PC-3 (cell line): ENCODE results near the gene RMDN2. TPM values are rescaled to one million over a fixed set of nuclear protein-coding genes. Genes with fewer than 3 reads are reported as not detected.

Experiments used
- ATAC-seq: fragments of 200-7000 bp; cut with Tn5 transposase; 2 replicates; pipeline ENCODE4 v1.9.1; 2020; ENCODE audit warnings: mild to moderate bottlenecking, moderate library complexity
- Bru-seq: library from RNA; stranded (reverse); fragments of 400-500 nt; gene quantifications from one replicate; lab custom pipeline; 2021; lab: Mats Ljungman, UMichigan
- BruChase-seq, 2 experiments: library from RNA; stranded (reverse); fragments of 400-500 nt; gene quantifications; one replicate each; lab custom pipeline; 2021; lab: Mats Ljungman, UMichigan
- BruUV-seq: library from RNA; stranded (reverse); fragments of 400-500 nt; replicated peaks from 2 replicates; lab custom pipeline; 2021; lab: Mats Ljungman, UMichigan
- CTCF ChIA-PET: fragments of 300-600 bp; sonication (Branson Sonifier 250); formaldehyde crosslinking; loops from one replicate; lab custom pipeline; 2022; ENCODE audit warnings: antibody characterized with exemption; lab: Charles Lee
- POLR2A ChIA-PET: fragments of 300-600 bp; sonication (Branson Sonifier 250); formaldehyde crosslinking; loops from one replicate; lab custom pipeline; 2022; ENCODE audit warnings: antibody characterized with exemption; ENCODE audit not compliant: unreplicated experiment; lab: Charles Lee
- DNase-seq: peaks from one replicate; pipeline ENCODE4 v3.0.0-alpha.2; 2015
- H2AFZ ChIP-seq: fragments of 300-600 bp; sonication (generic); 2 replicates; pipeline ENCODE4 v1.6.0; 2016; ENCODE audit warnings: antibody characterized with exemption, low read length
- H3F3A ChIP-seq: fragments of 300-600 bp; sonication (generic); one replicate; pipeline ENCODE4 v1.6.0; 2017; ENCODE audit warnings: antibody characterized with exemption, low read length, control low read depth, mild to moderate bottlenecking; ENCODE audit not compliant: unreplicated experiment
- H3K27ac ChIP-seq: fragments of 300-600 bp; sonication (generic); 2 replicates; pipeline ENCODE4 v1.5.1; 2016; ENCODE audit warnings: mild to moderate bottlenecking, low read length
- H3K27me3 ChIP-seq: fragments of 300-600 bp; sonication (generic); 2 replicates; pipeline ENCODE4 v1.6.1; 2016; ENCODE audit warnings: low read length, mixed read lengths
- H3K36me3 ChIP-seq: fragments of 300-600 bp; sonication (generic); 2 replicates; pipeline ENCODE4 v1.6.1; 2016; ENCODE audit warnings: low read depth, mixed run types, low read length, mixed read lengths
- H3K4me1 ChIP-seq: fragments of 300-600 bp; sonication (generic); 2 replicates; pipeline ENCODE4 v1.5.1; 2016; ENCODE audit warnings: low read length; ENCODE audit not compliant: insufficient read depth
- H3K4me2 ChIP-seq: fragments of 300-600 bp; sonication (generic); 2 replicates; pipeline ENCODE4 v1.6.0; 2016; ENCODE audit warnings: low read length
- H3K4me3 ChIP-seq: fragments of 300-600 bp; sonication (generic); 2 replicates; pipeline ENCODE4 v1.5.1; 2016; ENCODE audit warnings: mild to moderate bottlenecking, low read length, mixed read lengths
- H3K79me2 ChIP-seq: fragments of 300-600 bp; sonication (generic); 2 replicates; pipeline ENCODE4 v1.6.1; 2017; ENCODE audit warnings: low read length, mixed read lengths
- H3K9ac ChIP-seq: fragments of 300-600 bp; sonication (generic); 2 replicates; pipeline ENCODE4 v1.6.0; 2016; ENCODE audit warnings: mild to moderate bottlenecking, low read length
- H3K9me2 ChIP-seq: fragments of 300-600 bp; sonication (generic); replicated peaks from 2 replicates; pipeline ENCODE4 v1.6.1; 2016; ENCODE audit warnings: mixed run types, low read length, mixed read lengths
- H3K9me3 ChIP-seq: fragments of 300-600 bp; sonication (generic); 2 replicates; pipeline ENCODE4 v1.6.1; 2016; ENCODE audit warnings: low read length, mixed read lengths
- H4K20me1 ChIP-seq: fragments of 300-600 bp; sonication (generic); 2 replicates; pipeline ENCODE4 v1.6.1; 2016; ENCODE audit warnings: low read length, mixed read lengths
- EZH2 ChIP-seq: fragments of 300-600 bp; sonication (generic); IDR thresholded peaks from one replicate; pipeline ENCODE4 v1.6.1; 2017; ENCODE audit warnings: antibody characterized with exemption, mild to moderate bottlenecking, low read length; ENCODE audit not compliant: unreplicated experiment
- EZH2phosphoT487 ChIP-seq: fragments of 300-600 bp; sonication (generic); IDR thresholded peaks from 2 replicates; pipeline ENCODE4 v1.6.1; 2018; ENCODE audit warnings: mild to moderate bottlenecking, antibody characterized with exemption, low read length, borderline replicate concordance
- intact Hi-C: fragments of 100-400 bp; cut with micrococcal nuclease; formaldehyde crosslinking; loops from 2 replicates; pipeline ENCODE4 v1.9.0; 2023
- long read RNA-seq: library from polyadenylated mRNA; unstranded; transcript quantifications from one replicate; pipeline ENCODE4 v2.0.0, GENCODE V29; 2021; ENCODE audit not compliant: unreplicated experiment
- total RNA-seq: library from RNA; depleted of rRNA; stranded (reverse); fragments of >200 nt; gene quantifications from 2 replicates; pipeline ENCODE4 v1.2.3, GENCODE V29; 2014; rRNA removed
- TF ChIP-seq, protein P1 (sequence below): fragments of 300-600 bp; sonication (generic); conservative IDR thresholded peaks from 2 replicates; pipeline ENCODE4 v1.5.1; 2017; ENCODE audit warnings: antibody characterized with exemption, low read depth, mild to moderate bottlenecking, low read length

Gene RMDN2, protein sequence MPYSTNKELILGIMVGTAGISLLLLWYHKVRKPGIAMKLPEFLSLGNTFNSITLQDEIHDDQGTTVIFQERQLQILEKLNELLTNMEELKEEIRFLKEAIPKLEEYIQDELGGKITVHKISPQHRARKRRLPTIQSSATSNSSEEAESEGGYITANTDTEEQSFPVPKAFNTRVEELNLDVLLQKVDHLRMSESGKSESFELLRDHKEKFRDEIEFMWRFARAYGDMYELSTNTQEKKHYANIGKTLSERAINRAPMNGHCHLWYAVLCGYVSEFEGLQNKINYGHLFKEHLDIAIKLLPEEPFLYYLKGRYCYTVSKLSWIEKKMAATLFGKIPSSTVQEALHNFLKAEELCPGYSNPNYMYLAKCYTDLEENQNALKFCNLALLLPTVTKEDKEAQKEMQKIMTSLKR
- total RNA-seq (2.4 and 2.6 TPM in 2 replicates), Bru-seq, nascent RNA (percentile 42 among the genes with signal in this experiment), BruChase-seq, experiment 1, labeled RNA remaining after a 6-hour chase (percentile 29 among the genes with signal in this experiment), BruChase-seq, experiment 2, labeled RNA remaining after a 2-hour chase (percentile 39 among the genes with signal in this experiment)
- long read RNA-seq, partial matches to known transcripts: 0 of 6 reads
- long read RNA-seq, other reads (novel, unspliced or antisense): 3 of 6 reads

DNA sequence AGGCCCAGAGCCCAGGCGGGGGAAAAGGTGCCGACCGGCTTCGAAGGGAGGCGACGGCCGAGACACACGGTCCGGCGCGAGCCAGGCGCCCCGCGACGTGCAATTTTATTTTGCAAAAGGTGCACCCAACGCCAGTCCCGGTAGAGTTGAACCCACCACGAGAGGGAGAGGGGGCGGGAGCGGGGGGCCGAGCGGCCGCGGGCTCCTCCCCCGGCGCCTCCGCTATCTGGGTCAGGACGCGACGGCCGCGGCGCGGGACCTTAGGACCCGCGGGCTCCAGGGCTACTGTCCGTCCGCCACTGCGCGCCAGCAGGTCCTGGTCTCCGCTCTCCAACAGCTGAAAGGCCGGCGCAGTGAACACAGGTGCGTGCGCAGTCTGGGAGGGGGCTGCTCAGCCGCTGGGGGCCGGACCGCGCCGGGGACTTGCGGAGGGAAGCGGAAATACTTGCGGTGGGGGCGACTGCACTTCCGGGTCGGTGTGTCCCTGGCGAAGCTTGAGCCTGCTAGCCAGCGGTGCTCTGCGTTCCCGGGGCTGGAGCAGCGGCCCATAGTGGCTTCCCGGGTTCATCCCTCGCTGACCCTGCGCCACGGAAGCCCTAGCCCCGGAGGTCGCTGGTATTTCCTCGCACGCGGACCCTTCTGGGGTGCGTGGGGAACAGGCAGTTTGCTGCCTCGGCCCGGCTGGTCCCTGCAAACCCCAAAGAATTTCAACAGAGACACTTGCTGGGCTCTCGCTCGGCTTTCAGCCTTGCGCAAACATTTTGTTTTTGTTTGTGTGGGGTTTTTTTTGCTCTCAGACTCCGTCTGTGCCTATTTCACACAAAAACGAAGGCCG is at the start of gene RMDN2:
TSS of gene RMDN2 (plus strand) at position 225 of the 835 bp plus-strand sequence. CDS start 3,991 bp downstream, outside the sequence.
- Histone ChIP-seq H3F3A (no peaks in the 10 kb centered on the region), H2AFZ (peak within 1 kb of the TSS; percentile 94), H3K36me3 (no peaks in the 10 kb centered on the region), H3K9ac (peak within 1 kb of the TSS; percentile 91), H3K4me1 (0 out of 2 replicates have a peak, but pooled peaks cover 4% of the 10 kb centered on the region), H3K79me2 (no peaks in the 10 kb centered on the region), H3K27me3 (no peaks in the 10 kb centered on the region), H3K27ac (peak within 1 kb of the TSS; percentile 67), H3K4me2 (peak within 1 kb of the TSS; percentile 87), H4K20me1 (no peaks in the 10 kb centered on the region), H3K9me2 (no peaks in the 10 kb centered on the region), H3K9me3 (no peaks in the 10 kb centered on the region), H3K4me3 (peak within 1 kb of the TSS; percentile 96)
- intact Hi-C loops: no loop called here
- TSS peak; percentile 86 for BruUV-seq
- CTCF ChIA-PET: interaction anchor here (0.6 kb wide), 1 partner anchor 48 kb away, joined by 3 read pairs; no protein-coding TSS in a partner anchor
- peak; percentile 95 for ATAC-seq
- POLR2A ChIA-PET: interaction anchor here (0.5 to 0.7 kb wide), 4 partner anchors 144 to 765 kb away, joined by 4 to 11 read pairs (median 4); no protein-coding TSS in a partner anchor
- TF ChIP-seq EZH2 (no peak), EZH2phosphoT487 (no peak)
- TF ChIP-seq, protein P1, sequence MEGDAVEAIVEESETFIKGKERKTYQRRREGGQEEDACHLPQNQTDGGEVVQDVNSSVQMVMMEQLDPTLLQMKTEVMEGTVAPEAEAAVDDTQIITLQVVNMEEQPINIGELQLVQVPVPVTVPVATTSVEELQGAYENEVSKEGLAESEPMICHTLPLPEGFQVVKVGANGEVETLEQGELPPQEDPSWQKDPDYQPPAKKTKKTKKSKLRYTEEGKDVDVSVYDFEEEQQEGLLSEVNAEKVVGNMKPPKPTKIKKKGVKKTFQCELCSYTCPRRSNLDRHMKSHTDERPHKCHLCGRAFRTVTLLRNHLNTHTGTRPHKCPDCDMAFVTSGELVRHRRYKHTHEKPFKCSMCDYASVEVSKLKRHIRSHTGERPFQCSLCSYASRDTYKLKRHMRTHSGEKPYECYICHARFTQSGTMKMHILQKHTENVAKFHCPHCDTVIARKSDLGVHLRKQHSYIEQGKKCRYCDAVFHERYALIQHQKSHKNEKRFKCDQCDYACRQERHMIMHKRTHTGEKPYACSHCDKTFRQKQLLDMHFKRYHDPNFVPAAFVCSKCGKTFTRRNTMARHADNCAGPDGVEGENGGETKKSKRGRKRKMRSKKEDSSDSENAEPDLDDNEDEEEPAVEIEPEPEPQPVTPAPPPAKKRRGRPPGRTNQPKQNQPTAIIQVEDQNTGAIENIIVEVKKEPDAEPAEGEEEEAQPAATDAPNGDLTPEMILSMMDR: no peak
- peak; percentile 90 for DNase-seq

DNA sequence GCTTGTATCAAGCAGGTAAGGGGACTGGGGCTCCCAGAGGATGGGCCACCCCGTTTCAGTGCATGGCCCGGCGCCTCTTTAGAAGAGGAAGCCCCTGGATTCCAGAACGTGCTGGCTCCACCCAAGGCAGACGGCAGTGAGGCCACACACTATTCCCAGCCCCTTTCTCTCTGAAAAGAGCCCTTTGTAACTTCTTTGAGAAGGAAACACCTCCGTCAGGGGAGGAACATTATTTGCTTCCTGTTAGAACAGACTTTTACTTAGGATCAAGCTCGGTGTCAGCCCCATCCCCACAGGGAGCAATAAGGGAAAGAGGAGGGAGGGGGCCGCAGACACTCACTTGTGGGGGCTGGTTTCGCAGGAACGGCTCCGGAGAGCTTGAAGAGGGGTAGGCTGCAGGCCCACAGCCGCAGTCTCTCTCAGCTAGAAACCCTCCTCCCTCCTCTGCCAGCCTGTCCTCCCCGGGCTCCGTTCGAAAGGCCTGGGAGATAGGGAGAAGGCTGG is 49.6 kb upstream of the RMDN2 start:
- Histone ChIP-seq H3K4me3 (no peak overlapping the region), H4K20me1 (no peaks in the 10 kb centered on the region), H2AFZ (no peak overlapping the region), H3K9me3 (no peaks in the 10 kb centered on the region), H3K4me1 (no peaks in the 10 kb centered on the region), H3K4me2 (no peak overlapping the region), H3K9me2 (no peaks in the 10 kb centered on the region), H3F3A (no peaks in the 10 kb centered on the region), H3K27ac (no peak overlapping the region), H3K27me3 (no peaks in the 10 kb centered on the region), H3K36me3 (no peaks in the 10 kb centered on the region), H3K79me2 (no peaks in the 10 kb centered on the region), H3K9ac (no peak overlapping the region)
- ChIA-PET POLR2A (no interaction called here), CTCF (interaction anchor here (0.5 to 0.6 kb wide), 2 partner anchors 19 to 402 kb away, joined by 4 read pairs; no protein-coding TSS in a partner anchor)
- ATAC-seq (no peak), DNase-seq (no peak)
- TF ChIP-seq, protein P1: no peak
- TF ChIP-seq EZH2phosphoT487 (no peak), EZH2 (no peak)
- no TSS peak for BruUV-seq
- intact Hi-C loops: loop anchor here (5.0 kb wide), 1 partner anchor 588 kb away; no protein-coding TSS in a partner anchor
